Measurements from ENCODE around the gene NFATC1. TPM values are rescaled to one million over a fixed set of nuclear protein-coding genes. Genes with fewer than 3 reads are reported as not detected.
A peak's percentile ranks its signal among the peaks of the same experiment; 100 is the strongest.

The NFATC1 gene
- total RNA-seq, 4 donors from 2014 or later = 7.1 to 74.7 (median 28.4) TPM

- DNase-seq (no peak), ATAC-seq (no peak)
- Histone ChIP-seq H3K4me1 (peaks cover 19 to 32% of the 10 kb centered on the region in 2 donors), H3K27ac (peak overlapping the region; percentile 93 to 97 (median 96)), H3K4me3 (peak overlapping the region; percentile 65 to 76 (median 68)), H3K36me3 (no peaks in the 10 kb centered on the region), H3K27me3 (no peaks in the 10 kb centered on the region), H3K9me3 (no peaks in the 10 kb centered on the region)
- intact Hi-C loops (cut with DNase I; ENCODE audit: low total_unique reads) (loop anchor here (2.0 to 5.0 kb wide), 3 partner anchors 132 to 326 kb away; partner anchors contain the start of genes ATP9B and CTDP1), in situ Hi-C loops (cut with MboI; ENCODE audit: low sequenced_read_pairs in 4 of 4) (no loop called here)
- TF ChIP-seq CTCF (IDR thresholded peaks at IDR 0.05 in 4 of 5, conservative IDR thresholded peaks at IDR 0.05 in 1 of 5) (no peak), POLR2A (IDR thresholded peaks at IDR 0.05) (no peak)
Measured at GRCh38 chr18:79395308-79395640, 456 bp upstream of the NFATC1 start.

DNA sequence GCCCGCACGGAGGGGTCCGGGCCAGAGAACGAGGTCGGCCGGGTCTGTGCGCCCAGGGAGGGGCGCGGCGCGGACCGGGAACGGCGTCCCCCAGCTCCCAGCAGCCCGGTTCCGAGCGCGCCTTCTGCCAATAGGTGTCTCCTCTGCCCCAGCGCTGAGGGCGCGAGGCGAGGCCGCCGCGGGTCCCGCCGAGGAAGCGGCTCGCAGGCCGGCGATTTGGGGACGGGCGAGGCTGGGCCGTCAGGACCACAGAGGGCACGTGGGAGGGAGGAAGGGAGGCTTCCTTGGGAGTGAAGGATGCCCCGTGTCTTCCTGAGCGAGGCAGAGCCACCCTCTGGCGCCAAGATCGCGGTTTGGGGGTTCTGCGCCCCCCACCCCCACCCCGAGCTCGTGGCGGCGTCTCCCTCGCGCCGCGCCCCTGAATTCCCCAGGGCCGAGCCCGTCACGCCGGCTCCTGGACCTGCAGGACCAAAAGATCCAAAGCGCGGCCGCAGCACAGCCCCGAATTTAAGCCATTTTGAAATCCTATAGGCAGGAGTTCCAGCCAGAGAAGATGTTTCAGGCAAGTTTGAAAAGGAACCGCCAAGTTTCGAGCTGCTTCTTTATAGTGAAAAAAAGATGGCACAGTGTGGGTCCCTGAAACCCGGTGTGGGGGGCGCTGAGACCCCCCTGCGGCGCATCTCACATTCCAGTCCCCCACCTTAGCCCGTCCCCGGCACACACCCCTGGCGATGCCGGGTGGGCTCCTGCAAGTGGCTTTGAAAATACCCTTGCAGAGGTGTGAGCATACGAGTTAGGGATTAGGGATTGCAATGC, 909 bp downstream of the NFATC1 start:
- Histone ChIP-seq H3K27me3 (no peaks in the 10 kb centered on the region), H3K4me1 (peaks cover 26 to 39% of the 10 kb centered on the region in 2 donors), H3K27ac (peak overlapping the region; percentile 84 to 95 (median 89)), H3K36me3 (no peaks in the 10 kb centered on the region), H3K9me3 (no peaks in the 10 kb centered on the region), H3K4me3 (peak overlapping the region; percentile 60 to 70 (median 63))
- in situ Hi-C loops (cut with MboI; ENCODE audit: low sequenced_read_pairs in 4 of 4) = no loop called here
- ATAC-seq (peak in 1 of 2 donors; percentile 8), DNase-seq (peak in 1 of 2 donors; percentile 57)
- peak in 3 of 5 experiments; percentile 10 to 42 (median 38) for TF ChIP-seq CTCF (IDR thresholded peaks at IDR 0.05 in 4 of 5, conservative IDR thresholded peaks at IDR 0.05 in 1 of 5)
- TF ChIP-seq POLR2A (IDR thresholded peaks at IDR 0.05) = no peak
- intact Hi-C loops (cut with DNase I; ENCODE audit: low total_unique reads) = loop anchor here (5.0 kb wide), 1 partner anchor 131 kb away; no protein-coding TSS in a partner anchor

DNA sequence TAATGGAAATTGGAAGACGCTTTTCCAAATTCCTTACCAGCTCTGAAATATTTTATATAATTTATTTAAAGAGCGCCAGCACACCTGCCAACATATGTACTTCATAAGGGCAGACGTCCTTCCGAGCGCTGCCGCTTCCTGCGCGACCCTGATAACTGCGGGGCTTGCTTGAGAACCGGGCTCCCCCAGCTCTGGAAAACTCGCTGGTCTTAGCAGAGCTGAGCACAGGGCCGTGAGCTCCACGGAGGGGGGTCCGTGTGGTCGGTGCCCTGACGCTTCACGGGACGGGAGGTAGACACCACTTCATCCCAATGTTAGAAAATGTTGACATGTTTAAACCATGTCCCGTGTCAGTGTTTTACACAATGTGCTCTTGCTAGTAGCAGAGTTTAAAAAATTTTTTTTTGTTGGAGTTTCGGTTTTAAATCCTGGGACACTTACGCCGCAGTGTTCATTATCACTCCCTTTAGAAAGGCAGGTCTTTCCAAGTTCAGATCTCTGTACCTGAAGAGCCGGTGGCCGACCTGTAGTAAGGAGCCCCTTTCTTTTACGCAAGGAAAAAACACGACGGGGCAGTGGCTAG, 1.6 kb downstream of the NFATC1 start:
- Histone ChIP-seq H3K9me3 (no peaks in the 10 kb centered on the region), H3K36me3 (no peaks in the 10 kb centered on the region), H3K27ac (peak overlapping the region in 3 of 4 donors; percentile 84 to 95 (median 90)), H3K4me3 (peak overlapping the region in 1 of 4 donors; percentile 60), H3K27me3 (no peaks in the 10 kb centered on the region), H3K4me1 (peaks cover 33 to 46% of the 10 kb centered on the region in 2 donors)
- intact Hi-C loops (cut with DNase I; ENCODE audit: low total_unique reads) = loop anchor here (5.0 kb wide), 1 partner anchor 130 kb away; no protein-coding TSS in a partner anchor
- TF ChIP-seq CTCF (IDR thresholded peaks at IDR 0.05 in 4 of 5, conservative IDR thresholded peaks at IDR 0.05 in 1 of 5) = no peak
- TF ChIP-seq POLR2A (IDR thresholded peaks at IDR 0.05) = no peak
- ATAC-seq (no peak), DNase-seq (no peak)
- in situ Hi-C loops (cut with MboI; ENCODE audit: low sequenced_read_pairs in 4 of 4) = no loop called here

DNA sequence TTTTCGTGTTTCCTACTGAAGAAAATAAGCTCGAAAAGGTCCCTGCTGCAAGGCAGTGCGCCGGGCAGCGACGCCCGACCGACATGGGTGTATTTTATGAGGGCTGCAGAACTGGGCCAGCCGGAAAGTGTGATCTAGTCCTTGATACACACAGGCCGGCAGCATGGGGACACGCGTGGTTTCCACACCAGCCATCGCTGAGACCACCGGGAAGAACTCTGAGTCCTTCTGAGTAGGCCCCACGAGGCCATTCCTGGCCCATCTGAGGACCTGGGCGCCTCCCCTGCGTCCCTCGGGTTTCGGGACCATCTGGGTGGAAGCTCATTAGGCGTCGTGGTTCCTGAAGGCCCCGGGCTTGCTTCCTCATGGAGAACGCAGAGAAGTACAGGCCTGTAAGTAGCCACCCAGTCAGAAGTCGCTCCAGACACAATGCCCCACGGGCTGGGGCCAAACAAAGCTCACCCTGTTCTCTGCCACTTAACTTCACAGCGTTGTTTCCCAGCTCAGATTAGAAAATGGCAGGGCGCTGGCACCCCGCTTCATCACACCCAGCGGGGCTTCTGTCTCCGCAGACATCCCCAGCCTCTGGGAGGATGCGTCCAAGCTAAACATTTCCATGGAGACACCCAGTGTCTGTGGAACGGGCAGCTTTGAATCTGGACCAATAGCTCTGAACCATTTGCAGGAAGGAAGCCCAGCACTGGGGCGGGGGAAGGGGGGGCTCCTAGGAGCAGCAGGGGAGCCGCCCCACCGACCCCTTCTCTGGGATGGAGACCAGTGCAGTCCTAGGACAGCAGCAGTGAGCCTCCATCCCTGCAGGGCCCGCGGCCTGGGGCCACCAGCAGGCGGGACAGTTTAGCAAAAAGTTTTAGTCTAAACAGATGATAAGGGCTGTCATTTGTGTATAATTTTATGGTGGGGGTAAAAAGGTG, 2.4 kb downstream of the NFATC1 start:
- Histone ChIP-seq H3K4me1 (peaks cover 36 to 49% of the 10 kb centered on the region in 2 donors), H3K27ac (peak overlapping the region in 1 of 4 donors; percentile 17), H3K36me3 (no peaks in the 10 kb centered on the region), H3K4me3 (no peak overlapping the region), H3K9me3 (no peaks in the 10 kb centered on the region), H3K27me3 (no peaks in the 10 kb centered on the region)
- in situ Hi-C loops (cut with MboI; ENCODE audit: low sequenced_read_pairs in 4 of 4) = no loop called here
- TF ChIP-seq POLR2A (IDR thresholded peaks at IDR 0.05) = no peak
- TF ChIP-seq CTCF (IDR thresholded peaks at IDR 0.05 in 4 of 5, conservative IDR thresholded peaks at IDR 0.05 in 1 of 5) = no peak
- ATAC-seq (no peak), DNase-seq (no peak)
- intact Hi-C loops (cut with DNase I; ENCODE audit: low total_unique reads) = loop anchor here (5.0 kb wide), 1 partner anchor 129 kb away; no protein-coding TSS in a partner anchor
